HG03457 (cell line): ENCODE data around the gene SLC26A1.

ENCODE experiments used
- ATAC-seq: cut with Tn5 transposase; IDR thresholded peaks from one replicate; pipeline ENCODE4 v1.9.1; 2021; ENCODE audit warnings: moderate number of reproducible peaks; ENCODE audit not compliant: unreplicated experiment

The SLC26A1 gene

DNA sequence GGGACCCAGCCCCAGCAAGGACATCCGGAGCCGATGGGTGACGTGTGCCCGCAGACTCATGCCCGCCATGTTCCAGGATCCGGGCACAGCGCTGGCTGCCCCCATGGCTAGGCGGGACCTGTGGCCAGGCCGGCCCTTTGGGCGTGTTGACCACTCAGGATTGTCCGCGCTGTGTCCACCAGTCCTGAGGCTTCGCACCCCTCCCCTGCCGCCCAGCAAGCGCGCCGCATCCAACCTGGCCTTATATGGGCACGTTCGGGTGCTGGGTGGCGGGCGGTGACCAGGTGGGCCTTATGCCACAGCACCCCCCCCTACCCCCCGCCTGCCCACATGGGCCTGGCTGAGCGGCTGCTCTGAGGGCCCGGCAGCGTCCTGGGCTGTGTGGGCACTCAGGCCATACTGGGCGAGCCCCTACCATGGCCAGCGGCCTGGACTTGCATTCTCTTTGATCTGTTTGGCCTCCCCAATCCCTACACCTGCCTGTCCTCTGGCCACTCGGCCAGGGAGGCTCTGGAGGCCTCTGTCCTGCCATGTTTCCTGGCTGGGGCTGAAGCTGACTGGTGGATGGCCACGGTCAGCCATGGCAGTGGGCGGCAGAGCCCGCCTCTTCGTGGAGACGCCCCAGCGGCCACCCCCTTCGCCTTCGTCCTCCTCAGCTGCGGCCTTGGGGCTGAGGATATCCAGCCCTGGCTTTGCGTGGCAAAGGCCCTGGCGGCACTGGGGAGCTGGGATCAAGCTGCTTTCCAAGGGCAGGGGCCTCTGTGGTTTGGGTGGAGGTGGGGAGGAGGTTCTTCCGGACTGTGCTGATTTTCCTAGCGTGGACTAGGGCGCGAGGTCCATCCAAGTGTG is 20.2 kb upstream of the SLC26A1 start:
- no peak for ATAC-seq

GRCh38 chr4:1012034-1012739 is 19.0 kb upstream of the SLC26A1 start:
- ATAC-seq = no peak

DNA sequence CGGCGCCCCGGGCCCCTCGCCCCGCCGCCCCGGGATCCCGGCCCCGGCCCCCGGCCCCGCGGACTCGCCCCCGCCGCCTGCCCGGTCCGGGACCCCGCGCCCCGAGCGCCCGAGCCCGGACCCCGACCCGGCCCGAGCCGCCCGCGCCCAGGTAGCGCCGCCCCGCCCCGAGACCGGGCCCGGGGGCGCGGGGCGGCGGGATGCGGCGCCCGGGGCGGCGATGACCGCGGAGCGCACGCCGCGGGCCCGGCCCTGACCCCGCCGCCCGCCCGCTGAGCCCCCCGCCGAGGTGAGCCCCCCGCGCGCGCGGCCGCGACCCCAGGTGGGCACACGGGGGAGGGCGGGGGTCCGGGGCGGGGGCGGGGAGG is 18.4 kb upstream of the SLC26A1 start:
- no peak for ATAC-seq

DNA sequence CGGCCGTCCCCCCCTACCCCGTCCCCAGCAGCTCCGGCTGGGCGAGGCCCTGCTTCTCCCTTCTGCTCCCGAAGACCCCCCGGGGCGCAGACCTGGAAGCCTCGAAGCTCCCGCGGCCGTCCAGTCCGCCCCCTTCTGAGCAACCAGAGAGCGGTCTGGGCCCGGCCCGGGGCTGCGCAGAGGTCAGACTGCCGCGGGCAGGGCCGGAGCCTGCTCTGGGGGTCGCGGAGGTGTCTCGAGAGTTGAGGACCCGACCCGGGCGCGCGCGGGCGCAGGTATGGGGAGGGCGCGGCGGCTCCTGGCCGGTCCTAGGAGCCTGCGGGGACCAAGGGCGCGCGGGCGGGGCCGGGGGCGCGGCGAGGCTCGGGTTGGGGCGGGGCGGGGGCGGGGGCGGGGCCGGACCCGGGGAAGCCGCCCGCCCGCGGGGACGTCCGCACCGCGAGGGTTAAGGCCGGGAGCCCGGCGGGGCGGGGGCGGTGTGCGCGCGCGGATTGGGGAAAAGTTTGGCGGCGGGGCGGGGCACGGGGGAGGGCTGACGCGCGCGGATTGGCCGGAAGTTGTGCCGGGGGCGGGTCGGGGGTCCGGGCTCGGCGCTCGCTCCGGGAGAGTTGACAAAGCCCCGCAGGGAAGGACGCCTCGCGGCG is 17.9 kb upstream of the SLC26A1 start, which contains the start of gene FGFRL1:
FGFRL1 (plus strand) TSS at position 605 of the 644 bp plus-strand sequence. CDS start 860 bp downstream, outside the sequence.
- ATAC-seq = no peak

DNA sequence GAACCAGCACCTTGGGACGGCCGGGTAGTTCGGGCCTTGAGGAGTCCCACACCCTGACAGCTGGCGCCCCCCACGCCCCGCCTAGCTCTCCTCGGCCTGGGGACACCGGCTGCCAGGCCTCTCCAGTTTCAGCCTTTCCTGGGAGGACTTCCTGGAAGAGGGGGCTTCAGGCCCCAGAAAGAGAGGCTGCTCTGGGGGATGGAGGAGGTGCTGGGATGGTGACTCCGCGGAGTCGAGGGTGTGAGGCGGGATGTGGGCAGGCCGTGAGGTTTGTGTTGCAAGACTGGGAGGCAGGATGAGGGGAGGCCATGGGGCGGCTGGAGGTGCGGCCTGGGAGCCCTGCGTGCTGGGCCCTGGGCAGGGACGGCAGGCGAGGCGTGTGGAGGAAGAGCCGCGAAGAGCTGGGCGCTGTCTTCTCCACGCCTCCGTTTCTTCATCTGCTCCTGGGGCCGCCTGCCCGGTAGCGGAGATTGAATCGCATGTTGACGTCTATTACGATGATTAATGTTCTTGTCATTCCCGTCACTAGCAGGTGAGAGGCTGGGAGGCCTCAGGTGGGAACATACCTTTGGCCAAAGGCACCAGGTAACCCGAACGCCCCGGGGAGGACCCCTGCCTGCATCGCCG is 17.3 kb upstream of the SLC26A1 start:
- no peak for ATAC-seq

DNA sequence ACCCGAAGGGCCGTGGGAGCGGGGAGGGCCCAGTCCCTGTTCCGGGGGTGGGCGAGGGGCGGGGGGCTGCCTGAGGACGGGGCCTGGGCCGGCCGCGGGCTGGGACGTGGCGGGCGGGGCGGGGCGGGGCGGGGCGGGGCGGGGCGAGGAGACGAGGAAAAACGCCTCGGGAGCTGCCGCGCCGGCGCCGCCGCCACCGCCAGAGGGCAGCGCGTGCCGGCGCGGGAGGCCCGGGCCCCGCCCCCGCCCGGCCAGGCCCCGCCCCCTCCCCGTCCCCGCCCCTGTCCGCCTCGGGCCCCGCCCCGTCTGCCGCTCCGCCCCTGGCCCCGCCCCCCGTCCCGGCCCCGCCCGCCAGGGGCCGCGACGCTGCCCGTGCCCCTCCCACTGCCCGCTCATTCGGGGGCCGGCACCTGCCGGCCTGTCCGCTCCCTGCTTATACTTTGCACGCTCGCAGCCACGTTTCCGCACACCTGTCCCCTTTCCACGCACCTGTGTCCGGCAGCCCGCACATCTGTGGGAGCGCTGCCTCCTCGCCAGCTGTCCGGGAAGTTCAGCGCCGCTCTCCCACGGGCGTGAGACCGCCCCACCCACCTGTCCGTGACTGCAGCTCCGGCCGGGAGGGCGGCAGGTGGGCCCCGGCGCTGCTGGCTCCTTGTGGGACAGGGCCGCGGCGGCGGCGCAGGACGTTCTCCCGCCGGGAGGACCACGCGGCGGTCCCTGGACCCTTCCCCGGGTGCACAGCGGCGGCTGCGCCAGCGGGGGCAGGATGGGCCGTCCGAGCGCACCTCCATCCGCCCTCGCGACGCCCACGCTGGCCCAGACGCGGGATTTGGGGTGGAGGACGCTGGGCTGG is 16.6 kb upstream of the SLC26A1 start:
- ATAC-seq = no peak

GRCh38 chr4:1008840-1009541 is 15.8 kb upstream of the SLC26A1 start:
- no peak for ATAC-seq

GRCh38 chr4:1006856-1007255 is 13.7 kb upstream of the SLC26A1 start:
- no peak for ATAC-seq

DNA sequence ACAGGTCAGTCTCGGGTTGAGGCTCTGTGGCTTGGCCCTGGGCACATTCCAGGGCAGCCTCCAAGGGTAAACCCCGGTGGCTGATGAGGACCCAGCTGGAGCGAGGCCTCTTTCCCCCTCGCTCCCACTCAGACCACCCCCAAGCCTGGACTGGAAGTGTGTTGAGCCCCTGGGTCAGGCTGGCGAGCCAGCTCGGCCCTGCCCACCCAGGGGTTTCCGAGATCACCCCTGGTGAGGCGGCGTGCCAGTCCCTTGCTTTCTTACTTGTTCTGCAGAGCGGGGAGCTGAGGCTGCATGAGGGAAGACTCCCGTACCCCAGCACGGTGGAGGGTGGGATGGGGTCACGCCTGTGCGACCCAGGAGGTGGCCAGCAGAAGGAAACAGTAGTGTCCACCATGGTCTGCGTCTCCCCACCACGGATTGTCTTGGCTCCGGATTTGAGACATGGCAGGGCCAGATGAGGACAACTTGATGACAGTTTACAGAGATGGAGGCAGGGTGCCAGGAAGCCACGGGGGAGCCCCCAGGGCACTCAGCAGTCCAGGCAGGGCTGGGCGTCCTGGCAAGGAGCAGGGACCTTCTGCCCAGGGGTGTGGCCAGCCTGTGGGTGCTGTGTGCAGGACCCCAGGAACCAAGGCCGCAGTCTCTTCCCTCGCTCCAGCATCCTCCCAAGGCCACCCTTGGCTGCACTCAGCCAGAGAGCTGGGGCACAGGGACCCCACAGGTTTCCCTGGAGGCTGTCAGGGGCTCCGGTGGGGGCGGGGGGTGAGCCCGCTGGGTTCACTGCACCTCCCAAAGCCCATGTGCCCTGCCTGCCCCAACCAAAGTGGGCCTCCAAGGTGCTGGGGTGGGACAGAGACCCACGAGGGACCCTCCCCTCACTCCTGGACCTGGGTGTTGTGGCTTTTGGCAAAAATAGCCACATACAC is 11.6 kb upstream of the SLC26A1 start:
- no peak for ATAC-seq

DNA sequence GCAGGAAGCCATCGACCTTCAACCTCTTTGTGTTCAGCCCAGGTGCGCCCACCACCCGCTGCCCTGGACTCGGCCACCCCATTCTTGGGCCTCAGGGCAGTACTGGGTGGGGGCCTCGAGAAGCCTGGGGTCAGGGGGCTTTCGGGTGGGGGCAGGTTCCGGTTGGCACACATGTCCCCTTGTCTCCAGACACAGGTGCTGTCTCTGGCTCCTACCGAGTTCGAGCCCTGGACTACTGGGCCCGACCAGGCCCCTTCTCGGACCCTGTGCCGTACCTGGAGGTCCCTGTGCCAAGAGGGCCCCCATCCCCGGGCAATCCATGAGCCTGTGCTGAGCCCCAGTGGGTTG is 10.8 kb upstream of the SLC26A1 start:
- no peak for ATAC-seq

- ATAC-seq = no peak
Measured at GRCh38 chr4:1003271-1004070, 10.3 kb upstream of the SLC26A1 start.

DNA sequence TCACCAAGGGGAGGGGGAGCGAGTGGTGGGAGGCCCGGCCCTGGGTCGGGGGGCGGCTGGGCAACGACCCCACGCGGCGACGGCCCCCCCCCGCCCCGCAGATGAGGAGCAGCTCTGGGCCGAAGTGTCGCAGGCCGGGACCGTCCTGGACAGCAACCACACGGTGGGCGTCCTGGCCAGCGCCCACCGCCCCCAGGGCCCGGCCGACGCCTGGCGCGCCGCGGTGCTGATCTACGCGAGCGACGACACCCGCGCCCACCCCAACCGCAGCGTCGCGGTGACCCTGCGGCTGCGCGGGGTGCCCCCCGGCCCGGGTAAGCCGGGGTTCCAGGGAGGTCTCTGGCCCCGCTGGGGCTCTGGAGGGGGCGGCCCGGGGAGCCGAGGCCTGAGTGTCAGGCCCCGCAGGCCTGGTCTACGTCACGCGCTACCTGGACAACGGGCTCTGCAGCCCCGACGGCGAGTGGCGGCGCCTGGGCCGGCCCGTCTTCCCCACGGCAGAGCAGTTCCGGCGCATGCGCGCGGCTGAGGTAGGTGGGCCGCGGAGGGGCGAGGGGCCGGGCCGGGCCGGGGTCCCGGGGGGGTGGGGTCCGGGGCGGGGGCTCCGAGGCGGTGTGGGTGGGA is 9.5 kb upstream of the SLC26A1 start:
- ATAC-seq = no peak

DNA sequence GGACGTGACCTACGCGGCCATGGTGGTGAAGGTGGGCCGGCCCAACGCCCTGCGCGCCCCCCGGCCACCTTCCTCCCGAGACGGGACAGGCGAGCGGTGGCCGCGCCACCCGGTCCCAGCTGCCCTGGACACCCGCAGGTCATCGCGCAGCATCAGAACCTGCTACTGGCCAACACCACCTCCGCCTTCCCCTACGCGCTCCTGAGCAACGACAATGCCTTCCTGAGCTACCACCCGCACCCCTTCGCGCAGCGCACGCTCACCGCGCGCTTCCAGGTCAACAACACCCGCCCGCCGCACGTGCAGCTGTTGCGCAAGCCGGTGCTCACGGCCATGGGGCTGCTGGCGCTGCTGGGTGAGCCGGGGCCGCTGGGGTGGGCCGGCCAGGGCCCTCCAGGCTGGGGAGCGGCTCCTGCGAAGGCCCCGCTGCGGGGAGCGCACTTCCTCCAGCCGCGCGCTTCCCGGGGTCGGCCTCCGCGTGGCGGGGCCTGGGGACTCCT is 9.0 kb upstream of the SLC26A1 start:
- no peak for ATAC-seq

- no peak for ATAC-seq
Measured at GRCh38 chr4:1001561-1002130, 8.4 kb upstream of the SLC26A1 start.

DNA sequence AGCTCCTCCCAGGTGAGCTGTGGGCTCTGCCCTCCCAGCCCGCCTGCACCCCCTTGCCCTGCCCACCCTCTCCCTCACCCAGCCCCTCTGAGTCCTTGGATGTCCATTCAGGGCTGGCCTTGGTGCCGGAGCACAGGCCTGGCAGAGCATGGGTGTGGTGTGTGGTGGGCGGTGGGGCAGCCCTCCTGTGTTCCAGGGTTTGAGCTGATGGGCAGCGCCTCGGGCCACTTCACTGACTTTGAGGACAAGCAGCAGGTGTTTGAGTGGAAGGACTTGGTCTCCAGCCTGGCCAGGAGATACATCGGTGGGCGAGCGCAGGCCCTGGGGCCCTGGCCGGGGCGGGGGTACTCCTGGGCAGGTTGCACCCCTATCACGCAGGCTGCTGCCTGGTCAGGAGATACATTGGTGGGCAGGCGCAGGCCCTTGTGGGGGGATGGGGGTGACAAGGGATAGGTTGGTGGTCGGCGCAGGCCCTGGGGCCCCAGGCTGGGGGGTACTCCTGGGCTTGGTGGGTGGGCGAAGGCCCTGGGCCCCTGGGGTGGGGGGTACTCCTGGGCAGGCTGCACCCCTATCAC is 7.6 kb upstream of the SLC26A1 start:
- ATAC-seq = no peak

DNA sequence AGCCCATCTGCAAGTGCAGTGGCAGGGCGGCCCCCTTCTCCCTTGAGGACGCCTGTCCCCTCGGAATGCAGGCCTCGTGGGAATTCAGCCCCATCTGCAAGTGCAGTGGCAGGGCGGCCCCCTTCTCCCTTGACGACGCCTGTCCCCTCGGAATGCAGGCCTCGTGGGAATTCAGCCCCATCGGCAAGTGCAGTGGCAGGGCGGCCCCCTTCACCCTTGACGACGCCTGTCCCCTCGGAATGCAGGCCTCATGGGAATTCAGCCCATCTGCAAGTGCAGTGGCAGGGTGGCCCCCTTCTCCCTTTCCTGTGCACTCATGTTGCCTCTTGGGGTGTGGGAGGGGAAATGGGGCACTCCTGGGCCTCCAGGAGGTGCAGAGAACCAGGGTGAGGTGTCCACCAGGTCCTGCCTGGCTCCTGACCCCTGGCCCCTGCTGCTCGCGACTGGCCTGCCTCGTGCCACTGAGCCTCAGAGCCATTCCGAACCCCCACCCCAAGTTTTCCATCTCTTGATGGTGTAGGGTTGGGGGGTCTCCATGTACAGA is 6.8 kb upstream of the SLC26A1 start:
- ATAC-seq = no peak
